A549 treated with Mapracorat at 1 μM for 4 hours (cell line): ENCODE data around the gene TSPAN13. TPM values are rescaled to one million over a fixed set of nuclear protein-coding genes. Genes with fewer than 3 reads are reported as not detected.

Source experiments
- total RNA-seq: library from RNA; stranded (reverse); fragments of 200-300 nt; extraction: Qiagen RNA extraction; gene quantifications from 5 replicates; pipeline ENCODE4 v1.2.3, GENCODE V29; 2022

Gene TSPAN13
- 12.2 to 16.5 TPM (median 16.4 TPM) in 5 replicates for total RNA-seq

DNA sequence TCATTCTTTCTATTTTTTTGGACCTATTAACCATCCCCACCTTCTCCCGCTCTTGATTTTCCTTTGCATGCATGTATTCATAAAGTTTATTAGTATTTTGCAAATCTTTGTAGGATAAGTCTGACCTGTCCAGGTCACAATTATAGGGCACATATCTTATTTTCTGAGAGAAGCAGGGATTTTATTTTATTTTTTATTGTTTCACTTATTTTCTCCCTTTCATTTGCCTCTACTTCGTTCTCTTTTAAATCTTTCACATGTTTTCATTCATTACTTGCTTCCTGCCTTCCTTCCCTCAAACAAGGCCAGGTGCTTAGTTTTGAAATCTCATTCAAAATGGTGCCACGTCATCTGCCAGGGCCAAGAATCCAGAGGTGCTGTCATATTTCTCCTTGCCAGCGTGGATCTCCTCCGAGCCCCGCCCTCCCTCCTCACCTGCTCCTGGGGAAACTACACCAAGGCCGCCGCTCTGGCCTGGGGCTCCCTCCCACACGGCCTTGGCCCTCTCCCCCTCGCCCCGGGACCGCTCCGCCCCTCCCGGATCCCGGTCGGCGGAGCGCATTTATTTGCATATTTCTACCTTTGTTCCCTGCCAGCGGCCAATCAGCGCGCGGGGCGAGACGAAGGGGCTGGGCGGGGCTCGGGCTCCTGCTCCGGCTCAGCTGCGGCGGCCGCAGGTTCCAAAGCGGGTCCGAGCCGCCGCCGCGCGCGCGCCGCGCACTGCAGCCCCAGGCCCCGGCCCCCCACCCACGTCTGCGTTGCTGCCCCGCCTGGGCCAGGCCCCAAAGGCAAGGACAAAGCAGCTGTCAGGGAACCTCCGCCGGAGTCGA lies at the start of gene TSPAN13:
Gene TSPAN13, plus strand, starts transcription at position 654 of the 830 bp plus-strand sequence. CDS start 213 bp downstream, outside the sequence.

DNA sequence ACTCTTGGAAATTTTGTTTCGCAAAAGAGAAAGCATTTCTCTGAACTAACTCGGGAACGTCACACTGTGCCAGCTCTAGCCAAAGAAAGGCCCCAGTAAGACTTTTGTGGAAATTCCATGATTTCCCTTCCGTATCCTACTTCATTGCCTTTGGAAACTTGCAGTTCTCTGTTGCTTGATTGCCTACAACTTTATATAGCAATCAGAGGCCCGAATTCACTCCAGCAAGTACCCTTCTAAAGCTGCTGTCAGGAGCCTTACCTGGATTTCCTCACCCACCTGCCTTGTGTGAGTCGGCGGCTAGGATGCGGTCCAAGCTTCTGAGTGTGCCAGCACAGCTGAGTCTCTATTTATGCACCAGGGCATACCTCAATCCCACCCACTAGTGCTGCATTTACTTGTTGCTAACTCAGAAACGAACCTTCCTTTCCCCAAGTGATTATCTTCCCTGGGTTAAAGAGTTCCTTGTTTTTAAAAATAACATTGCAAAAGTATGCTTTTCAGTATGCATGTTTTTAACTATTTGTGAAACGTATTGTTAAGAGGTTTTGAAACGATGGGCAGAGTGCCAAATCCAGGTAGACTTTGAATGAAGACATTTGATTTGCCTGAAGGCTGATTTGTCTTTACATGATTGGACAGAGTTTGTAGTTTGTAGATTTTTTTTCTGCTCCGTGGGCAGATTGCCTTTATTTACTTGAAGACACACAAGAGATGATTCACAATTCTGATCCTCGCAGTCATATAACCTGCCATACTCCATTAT lies 51.3 kb downstream of the TSPAN13 start, which contains the start of gene AGR2:
Gene AGR2, minus strand, starts transcription at position 326 of the 766 bp plus-strand sequence. CDS start 3,203 bp downstream, outside the sequence.

Other genes with a start within 250 kb of the TSPAN13 start
- not detected in 5 replicates for gene LRRC72, start 226.9 kb upstream of the TSPAN13 start, total RNA-seq
- gene ANKMY2, start 108.0 kb upstream of the TSPAN13 start, total RNA-seq, result 12.2 to 17.2 TPM (median 13.4 TPM) in 5 replicates
- gene BZW2, start 107.6 kb upstream of the TSPAN13 start, total RNA-seq, result 88.6 to 98.1 TPM (median 94.8 TPM) in 5 replicates
- gene AGR2, start 51.2 kb downstream of the TSPAN13 start, total RNA-seq, result 100 to 177 TPM (median 136 TPM) in 5 replicates
- gene AGR3, start 128.2 kb downstream of the TSPAN13 start, total RNA-seq, result not detected in 5 replicates